Colonic mucosa (tissue), 4 donors: ENCODE measurements around the gene CBX6. TPM values are rescaled to one million over a fixed set of nuclear protein-coding genes. Genes with fewer than 3 reads are reported as not detected.

Experiments used
- DNase-seq: peaks from one replicate; pipeline ENCODE4 v3.0.0-alpha.2; 2020
- H3K27ac ChIP-seq: fragments of 200-600 bp; one replicate; pipeline ENCODE4 v1.8.0; 2021
- H3K27me3 ChIP-seq: fragments of 200-600 bp; one replicate; pipeline ENCODE4 v1.8.0; 2021
- H3K36me3 ChIP-seq: fragments of 200-600 bp; one replicate; pipeline ENCODE4 v1.8.0; 2021
- H3K4me1 ChIP-seq: fragments of 200-600 bp; one replicate; pipeline ENCODE4 v1.8.0; 2021; ENCODE audit warnings: mild to moderate bottlenecking
- H3K4me3 ChIP-seq: fragments of 200-600 bp; one replicate; pipeline ENCODE4 v1.8.0; 2021
- H3K9ac ChIP-seq, 2 donors: one replicate each; pipeline ENCODE4 v1.7.0; 2013; ENCODE audit warnings: control low read depth in 2 of 2, low read depth in 2 of 2, low read length in 2 of 2
- H3K9me3 ChIP-seq: fragments of 200-600 bp; one replicate; pipeline ENCODE4 v1.8.0; 2021
- intact Hi-C: fragments of 100-400 bp; cut with DNase I; formaldehyde crosslinking; loops from one replicate; pipeline ENCODE4 v1.14.1; 2022
- total RNA-seq, 2 donors: library from RNA; stranded (reverse); fragmentation: NEBNext Ultra II Directional in 1 of 2; extraction: Animal tissue kit (Norgen Biotek cat#: 25700) in 1 of 2; gene quantifications; one replicate each; pipeline ENCODE4 v1.2.1, GENCODE V29; 2021
- TF ChIP-seq, protein P1 (sequence below): fragments of 200-600 bp; IDR thresholded peaks from one replicate; pipeline ENCODE4 v1.8.0; 2022; ENCODE audit warnings: antibody characterized with exemption, mild to moderate bottlenecking
- donor health status: healthy.
- donor health status: DM: no; HTN: no; CAD: no.
- donor health status: DM: no; HTN: no; CAD: no.

Gene CBX6
- total RNA-seq, 2 donors from 2014 or later, result 9.2 to 14.5 TPM

DNA sequence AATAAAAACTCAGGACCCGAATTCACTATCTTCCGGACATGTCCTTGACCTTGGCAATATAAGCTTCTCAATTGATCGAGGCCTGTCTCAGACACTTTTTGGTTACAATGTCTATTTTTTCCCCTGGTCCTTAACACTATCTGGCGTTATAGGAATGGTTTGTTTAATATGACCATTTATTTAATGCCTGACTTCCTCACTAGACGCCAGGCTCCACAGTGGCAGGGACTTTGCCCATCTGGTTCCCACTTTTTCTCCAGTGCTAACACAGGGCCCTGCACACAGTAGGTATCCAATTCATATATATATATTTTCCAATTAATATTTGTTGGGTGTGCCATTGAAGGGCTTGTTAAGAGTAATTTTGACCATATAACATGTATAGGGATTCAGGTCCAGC, 7.9 kb upstream of the CBX6 start:
- intact Hi-C loops, result no loop called here
- Histone ChIP-seq H3K9ac (no peak overlapping the region), H3K4me3 (no peak overlapping the region), H3K36me3 (no peaks in the 10 kb centered on the region), H3K27ac (no peak overlapping the region), H3K4me1 (no peaks in the 10 kb centered on the region), H3K27me3 (no peaks in the 10 kb centered on the region), H3K9me3 (no peaks in the 10 kb centered on the region)
- DNase-seq, result no peak
- TF ChIP-seq, protein P1, sequence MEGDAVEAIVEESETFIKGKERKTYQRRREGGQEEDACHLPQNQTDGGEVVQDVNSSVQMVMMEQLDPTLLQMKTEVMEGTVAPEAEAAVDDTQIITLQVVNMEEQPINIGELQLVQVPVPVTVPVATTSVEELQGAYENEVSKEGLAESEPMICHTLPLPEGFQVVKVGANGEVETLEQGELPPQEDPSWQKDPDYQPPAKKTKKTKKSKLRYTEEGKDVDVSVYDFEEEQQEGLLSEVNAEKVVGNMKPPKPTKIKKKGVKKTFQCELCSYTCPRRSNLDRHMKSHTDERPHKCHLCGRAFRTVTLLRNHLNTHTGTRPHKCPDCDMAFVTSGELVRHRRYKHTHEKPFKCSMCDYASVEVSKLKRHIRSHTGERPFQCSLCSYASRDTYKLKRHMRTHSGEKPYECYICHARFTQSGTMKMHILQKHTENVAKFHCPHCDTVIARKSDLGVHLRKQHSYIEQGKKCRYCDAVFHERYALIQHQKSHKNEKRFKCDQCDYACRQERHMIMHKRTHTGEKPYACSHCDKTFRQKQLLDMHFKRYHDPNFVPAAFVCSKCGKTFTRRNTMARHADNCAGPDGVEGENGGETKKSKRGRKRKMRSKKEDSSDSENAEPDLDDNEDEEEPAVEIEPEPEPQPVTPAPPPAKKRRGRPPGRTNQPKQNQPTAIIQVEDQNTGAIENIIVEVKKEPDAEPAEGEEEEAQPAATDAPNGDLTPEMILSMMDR, result no peak

DNA sequence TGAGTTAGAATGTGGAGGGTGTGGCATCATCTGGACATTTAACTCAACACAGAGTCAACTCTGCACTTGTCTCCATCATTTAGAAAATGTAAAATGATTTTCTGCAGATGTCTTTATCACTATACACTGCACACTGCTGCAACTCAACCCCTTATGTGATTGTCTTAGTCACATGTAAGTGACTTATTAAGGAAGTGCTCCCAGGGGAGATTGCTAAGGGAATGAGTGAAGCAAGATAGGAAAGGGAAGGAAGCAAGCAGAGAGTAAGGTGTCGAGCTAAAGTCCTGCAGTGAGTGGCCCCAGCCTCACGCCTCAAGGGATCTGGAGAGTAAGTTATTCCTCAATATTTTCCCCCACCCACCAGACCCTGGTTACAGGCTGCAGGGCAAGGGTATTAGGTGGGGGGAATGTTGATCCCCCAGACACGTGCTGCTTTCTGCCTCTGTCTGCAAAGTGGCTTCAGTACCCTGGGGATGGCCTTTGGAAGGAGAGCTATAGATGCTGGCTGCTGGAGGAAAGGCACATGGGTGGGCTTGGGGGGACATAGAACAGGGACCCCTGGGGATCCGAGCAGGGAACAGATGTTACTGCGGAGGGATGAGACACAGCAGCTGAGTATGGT, 7.2 kb upstream of the CBX6 start:
- Histone ChIP-seq H3K9ac (no peak overlapping the region), H3K4me3 (no peak overlapping the region), H3K4me1 (no peaks in the 10 kb centered on the region), H3K27me3 (no peaks in the 10 kb centered on the region), H3K27ac (no peak overlapping the region), H3K9me3 (no peaks in the 10 kb centered on the region), H3K36me3 (no peaks in the 10 kb centered on the region)
- intact Hi-C loops, result no loop called here
- no peak for DNase-seq
- TF ChIP-seq, protein P1, result no peak

DNA sequence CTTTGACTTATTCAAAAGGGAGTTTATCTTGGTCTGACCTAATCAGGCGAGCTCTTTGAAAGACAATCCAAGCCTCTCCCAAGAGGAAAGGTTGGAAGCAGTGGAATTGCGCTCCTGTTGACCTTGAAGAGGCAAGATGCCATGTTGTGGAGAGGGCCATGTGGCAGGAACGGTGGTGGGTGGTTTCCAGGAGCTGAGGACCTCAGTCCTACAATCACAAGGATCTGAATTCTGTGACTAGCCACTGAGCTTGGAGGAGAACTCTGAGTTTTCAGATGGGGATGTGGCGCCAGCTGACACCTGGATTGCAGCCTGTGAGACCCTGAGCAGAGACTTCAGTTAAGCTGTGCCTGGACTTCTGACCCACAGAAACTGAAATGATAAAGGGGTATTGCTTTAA, 6.0 kb upstream of the CBX6 start:
- Histone ChIP-seq H3K27ac (no peak overlapping the region), H3K4me3 (no peak overlapping the region), H3K4me1 (no peaks in the 10 kb centered on the region), H3K36me3 (no peaks in the 10 kb centered on the region), H3K9ac (no peak overlapping the region), H3K9me3 (no peaks in the 10 kb centered on the region), H3K27me3 (peaks cover 8% of the 10 kb centered on the region)
- TF ChIP-seq, protein P1, result no peak
- DNase-seq, result no peak
- intact Hi-C loops, result no loop called here

DNA sequence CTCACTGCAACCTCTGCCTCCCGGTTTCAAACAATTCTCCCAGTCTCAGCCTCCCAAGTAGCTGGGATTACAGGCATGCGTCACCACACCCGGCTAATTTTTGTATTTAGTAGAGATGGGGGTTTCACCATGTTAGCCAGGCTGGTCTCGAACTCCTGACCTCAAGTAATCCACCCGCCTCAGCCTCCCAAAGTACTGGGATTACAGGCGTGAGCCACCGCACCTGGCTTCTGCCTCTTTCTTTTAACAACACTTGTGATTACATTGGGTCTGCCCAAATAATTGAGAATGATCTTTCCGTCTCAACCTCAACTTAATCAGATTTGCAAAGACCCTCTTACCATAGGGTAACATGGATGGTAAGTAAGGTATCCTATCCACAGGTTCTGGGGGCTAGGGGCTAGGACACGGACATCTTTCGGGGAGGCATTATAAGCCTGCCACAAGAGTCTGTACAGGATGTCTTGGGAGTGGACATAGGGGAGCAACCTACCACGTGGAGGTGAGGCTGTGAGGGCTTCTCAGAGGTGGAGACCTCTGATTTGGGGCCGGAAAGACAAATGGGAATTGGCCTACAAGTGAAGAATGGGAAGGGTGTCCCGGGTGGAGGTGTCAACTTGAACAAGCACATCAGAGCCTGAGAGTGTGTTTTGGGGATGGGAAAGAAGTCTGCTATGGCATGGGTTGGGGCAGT, 2.7 kb upstream of the CBX6 start:
- Histone ChIP-seq H3K36me3 (no peaks in the 10 kb centered on the region), H3K27ac (no peak overlapping the region), H3K4me1 (no peaks in the 10 kb centered on the region), H3K9me3 (no peaks in the 10 kb centered on the region), H3K4me3 (no peak overlapping the region), H3K27me3 (peaks cover 16% of the 10 kb centered on the region), H3K9ac (no peak overlapping the region)
- intact Hi-C loops, result loop anchor here (5.0 kb wide), 1 partner anchor 48 kb away; no protein-coding TSS in a partner anchor
- TF ChIP-seq, protein P1, result no peak
- DNase-seq, result no peak

DNA sequence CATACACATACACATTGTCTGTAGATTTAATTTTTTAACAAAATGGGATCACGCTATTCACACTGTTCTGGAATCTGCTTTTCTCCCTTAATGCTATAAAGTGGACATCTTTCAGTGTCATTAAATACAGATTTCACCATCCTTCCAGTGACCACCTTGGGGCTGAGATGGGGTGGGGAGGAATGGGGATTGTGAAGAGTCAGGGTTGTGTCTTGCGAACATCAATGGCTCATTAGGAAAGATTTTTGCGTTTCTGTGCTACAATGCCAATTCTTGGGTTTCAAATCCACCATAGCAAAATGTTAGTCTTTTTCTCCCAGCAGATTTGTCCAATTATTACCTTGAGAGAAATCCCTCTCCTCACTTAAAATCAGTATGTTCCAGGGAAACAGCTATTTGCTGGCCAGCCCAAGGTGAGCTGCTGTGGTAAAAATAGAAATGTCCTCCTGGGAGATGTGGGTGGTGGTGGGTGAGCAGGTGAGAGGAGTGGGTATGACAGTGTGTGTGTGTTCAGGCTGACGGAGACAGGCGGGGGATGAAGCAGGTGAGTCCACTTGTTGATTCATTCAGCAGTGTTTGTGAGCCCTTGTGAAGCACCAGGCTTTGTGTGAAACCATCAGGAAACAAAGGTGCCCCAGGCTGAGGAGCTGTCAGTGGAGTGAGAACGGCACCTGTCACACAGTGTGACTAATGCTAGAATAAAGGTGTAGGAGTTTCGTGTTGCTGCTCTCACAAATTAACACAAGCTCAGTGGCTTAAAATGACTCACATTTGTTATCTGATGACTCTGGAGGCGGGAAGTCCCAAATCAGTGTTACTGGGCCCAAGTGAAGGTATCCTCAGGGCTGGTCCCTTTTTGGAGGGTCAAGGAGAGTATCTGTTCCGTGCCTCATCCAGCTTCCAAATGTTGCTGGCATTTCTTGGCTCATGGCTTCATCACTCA, 1.7 kb upstream of the CBX6 start:
- Histone ChIP-seq H3K27me3 (peaks cover 16% of the 10 kb centered on the region), H3K4me1 (no peaks in the 10 kb centered on the region), H3K9ac (no peak overlapping the region), H3K36me3 (no peaks in the 10 kb centered on the region), H3K4me3 (no peak overlapping the region), H3K9me3 (no peaks in the 10 kb centered on the region), H3K27ac (peak overlapping the region; percentile 84)
- TF ChIP-seq, protein P1, result no peak
- intact Hi-C loops, result loop anchor here (5.0 kb wide), 1 partner anchor 49 kb away; no protein-coding TSS in a partner anchor
- DNase-seq, result no peak
